Liver (tissue), 3 donors: ENCODE measurements around the gene TRMO.

Experiments
- CTCF ChIP-seq: fragments of 150-350 bp; IDR thresholded peaks from 2 replicates; pipeline ENCODE4 v1.5.1; 2017; ENCODE audit warnings: improper control_type of control experiment, low read depth, low read length; ENCODE audit not compliant: missing input control
- GABPA ChIP-seq, 2 donors: IDR thresholded peaks in 1 of 2; conservative IDR thresholded peaks in 1 of 2; 2 replicates each; pipeline ENCODE4 v1.6.1; 2016; ENCODE audit warnings: antibody characterized with exemption in 2 of 2, mild to moderate bottlenecking in 1 of 2, moderate library complexity in 1 of 2
- JUND ChIP-seq, 2 donors: IDR thresholded peaks; 2 replicates each; pipeline ENCODE4 v1.6.1; 2016; ENCODE audit warnings: antibody characterized with exemption in 2 of 2
- RXRA ChIP-seq, 2 donors: IDR thresholded peaks; 2 replicates each; pipeline ENCODE4 v1.6.1; 2017 to 2018; ENCODE audit warnings: antibody characterized with exemption in 2 of 2, mild to moderate bottlenecking in 1 of 2
- SP1 ChIP-seq: IDR thresholded peaks from 2 replicates; pipeline ENCODE4 v1.6.1; 2018; ENCODE audit warnings: antibody characterized with exemption, mild to moderate bottlenecking
- TAF1 ChIP-seq: conservative IDR thresholded peaks from 2 replicates; pipeline ENCODE4 v1.6.1; 2016; ENCODE audit warnings: antibody characterized with exemption, mild to moderate bottlenecking
- donor health status: healthy.
- donor health status: healthy.

- TF ChIP-seq GABPA (IDR thresholded peaks at IDR 0.05 in 1 of 2, conservative IDR thresholded peaks at IDR 0.05 in 1 of 2) (no peak), CTCF (no peak), SP1 (no peak), RXRA (IDR thresholded peaks at IDR 0.05) (no peak), TAF1 (no peak), JUND (IDR thresholded peaks at IDR 0.05) (no peak)
Measured at GRCh38 chr9:97908705-97909104, 13.6 kb downstream of the TRMO start.
